OCI-LY3 (cell line): ENCODE measurements around the gene SLC2A11.
"Not testable (repeated sequence)": the region's sequence is repeated elsewhere in the genome, so short reads cannot be mapped to it uniquely, and the experiment has no call there.

Experiments used
- H2AFZ ChIP-seq: fragments of 200-600, 300-600 bp; shearing (Covaris generic); 2 replicates; pipeline ENCODE4 v1.6.0; 2014; ENCODE audit warnings: antibody characterized with exemption, low read depth, low read length
- H3K27ac ChIP-seq: fragments of 200-600, 300-600 bp; sonication (generic); 2 replicates; pipeline ENCODE4 v1.5.1; 2014; ENCODE audit warnings: mild to moderate bottlenecking, low read length, moderate library complexity, mixed read lengths
- H3K27me3 ChIP-seq: fragments of 200-600, 300-600 bp; sonication (generic); 2 replicates; pipeline ENCODE4 v1.6.1; 2014; ENCODE audit warnings: low read depth, low read length, mixed read lengths
- H3K36me3 ChIP-seq: fragments of 200-600, 300-600 bp; sonication (generic); replicated peaks from 2 replicates; pipeline ENCODE3; 2014; ENCODE audit warnings: low read depth, low read length, mixed read lengths
- H3K4me1 ChIP-seq: fragments of 300-600, 200-600 bp; sonication (generic); 2 replicates; pipeline ENCODE4 v1.6.1; 2014; ENCODE audit warnings: low read length, mixed read lengths
- H3K4me2 ChIP-seq: fragments of 200-600, 300-600 bp; sonication (generic); 2 replicates; pipeline ENCODE4 v1.6.1; 2014; ENCODE audit warnings: low read length, mixed read lengths
- H3K4me3 ChIP-seq: fragments of 300-600, 200-600 bp; sonication (generic); 2 replicates; pipeline ENCODE4 v1.5.1; 2014; ENCODE audit warnings: antibody characterized with exemption, mild to moderate bottlenecking, low read length, moderate library complexity
- H3K79me2 ChIP-seq: fragments of 300-600, 200-600 bp; shearing (Covaris generic); 2 replicates; pipeline ENCODE4 v1.6.1; 2014; ENCODE audit warnings: mild to moderate bottlenecking, low read length, mixed read lengths
- H3K9ac ChIP-seq: fragments of 300-600, 200-600 bp; shearing (Covaris generic); 2 replicates; pipeline ENCODE4 v1.6.0; 2014; ENCODE audit warnings: mild to moderate bottlenecking, low read length, moderate library complexity
- H3K9me3 ChIP-seq: fragments of 200-600, 300-600 bp; shearing (Covaris generic); 2 replicates; pipeline ENCODE4 v1.6.1; 2014; ENCODE audit warnings: low read length, mixed read lengths; ENCODE audit not compliant: insufficient read depth
- H4K20me1 ChIP-seq: fragments of 200-600, 300-600 bp; sonication (generic); 2 replicates; pipeline ENCODE4 v1.6.1; 2016; ENCODE audit warnings: low read length, mixed read lengths; ENCODE audit not compliant: insufficient read depth
- CTCF ChIP-seq: fragments of 200-600, 300-600 bp; sonication (generic); IDR thresholded peaks from 2 replicates; pipeline ENCODE4 v1.5.1; 2014; ENCODE audit warnings: antibody characterized with exemption, low read length, low read depth
- EZH2phosphoT487 ChIP-seq: fragments of 200-600 bp; shearing (Covaris generic); IDR thresholded peaks from 2 replicates; pipeline ENCODE4 v1.6.1; 2018; ENCODE audit warnings: antibody characterized with exemption, mixed run types, low read depth

Gene SLC2A11

GRCh38 chr22:23856721-23857605 lies 712 bp upstream of the SLC2A11 start:
- Histone ChIP-seq H3K79me2 (no peaks in the 10 kb centered on the region), H4K20me1 (no peaks in the 10 kb centered on the region), H3K9ac (peak overlapping the region; percentile 83), H2AFZ (peak overlapping the region; percentile 77), H3K27ac (peak overlapping the region; percentile 73), H3K36me3 (no peaks in the 10 kb centered on the region), H3K4me1 (peaks cover 9% of the 10 kb centered on the region), H3K4me3 (peak overlapping the region; percentile 91), H3K27me3 (no peaks in the 10 kb centered on the region), H3K9me3 (no peaks in the 10 kb centered on the region), H3K4me2 (peak overlapping the region; percentile 93)
- TF ChIP-seq CTCF (no peak), EZH2phosphoT487 (no peak)

- Histone ChIP-seq H3K36me3 (no peaks in the 10 kb centered on the region), H3K79me2 (no peaks in the 10 kb centered on the region), H3K4me2 (peak overlapping the region; percentile 89), H3K27me3 (no peaks in the 10 kb centered on the region), H4K20me1 (no peaks in the 10 kb centered on the region), H3K27ac (no peak overlapping the region), H3K4me1 (peaks cover 9% of the 10 kb centered on the region), H3K9ac (peak overlapping the region; percentile 85), H3K4me3 (peak overlapping the region; percentile 91), H3K9me3 (no peaks in the 10 kb centered on the region), H2AFZ (no peak overlapping the region)
- no peak for TF ChIP-seq EZH2phosphoT487
- TF ChIP-seq CTCF, result no peak
These were observed 775 bp downstream of the SLC2A11 start for GRCh38 chr22:23858484-23858815.

- Histone ChIP-seq H3K36me3 (no peaks in the 10 kb centered on the region), H3K4me1 (peaks cover 9% of the 10 kb centered on the region), H4K20me1 (no peaks in the 10 kb centered on the region), H3K9ac (no peak overlapping the region; the same call in 1 of the 2 replicates), H3K79me2 (no peaks in the 10 kb centered on the region), H3K4me3 (no peak overlapping the region), H3K27ac (no peak overlapping the region), H3K9me3 (no peaks in the 10 kb centered on the region), H3K27me3 (no peaks in the 10 kb centered on the region), H3K4me2 (peak overlapping the region; percentile 89), H2AFZ (no peak overlapping the region)
- TF ChIP-seq CTCF (no peak), EZH2phosphoT487 (no peak)
These were observed 1.5 kb downstream of the SLC2A11 start for GRCh38 chr22:23859201-23859600.

GRCh38 chr22:23860187-23860586 lies 2.5 kb downstream of the SLC2A11 start:
- not testable (repeated sequence) for H3K79me2 ChIP-seq, H3K9ac ChIP-seq, H3K27me3 ChIP-seq, H2AFZ ChIP-seq, H3K4me2 ChIP-seq, H4K20me1 ChIP-seq, H3K4me3 ChIP-seq, H3K27ac ChIP-seq, H3K36me3 ChIP-seq, H3K4me1 ChIP-seq, H3K9me3 ChIP-seq
